GM12892 (cell line): Measurements from ENCODE around the gene INPP5A.

Source experiments
- POLR2A ChIP-seq: IDR thresholded peaks from 2 replicates; pipeline ENCODE4 v1.6.1; 2011; ENCODE audit warnings: low read depth, low read length, control low read depth
- POLR2AphosphoS5 ChIP-seq: IDR thresholded peaks from 2 replicates; pipeline ENCODE4 v1.6.1; 2011; ENCODE audit warnings: low read depth, low read length, control low read depth
- TAF1 ChIP-seq: IDR thresholded peaks from 2 replicates; pipeline ENCODE4 v1.6.1; 2011; ENCODE audit warnings: low read depth, mild to moderate bottlenecking, control low read depth, low read length, borderline replicate concordance

DNA sequence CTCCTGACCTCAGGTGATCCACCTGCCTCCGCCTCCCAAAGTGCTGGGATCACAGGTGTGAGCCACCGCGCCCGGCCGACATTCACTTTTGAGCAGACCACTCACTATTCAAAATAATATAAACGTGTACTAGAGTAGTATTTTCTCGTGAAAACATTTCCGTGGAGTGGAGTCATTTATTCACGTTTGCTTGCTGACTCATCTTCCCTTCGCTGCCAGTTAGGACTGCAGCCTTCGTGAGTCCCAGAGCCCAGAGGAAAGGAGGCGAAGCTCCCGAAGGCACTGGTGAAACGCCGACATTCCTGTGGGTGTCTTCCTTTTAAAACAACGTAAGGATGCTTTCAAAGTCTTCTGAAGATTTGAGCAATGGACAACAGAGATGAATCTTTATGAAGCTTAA lies 10.9 kb upstream of the INPP5A start:
- TF ChIP-seq POLR2A (no peak), POLR2AphosphoS5 (no peak), TAF1 (no peak)
